Ascending aorta (tissue), 2 donors: ENCODE data around the gene AURKA. TPM values are rescaled to one million over a fixed set of nuclear protein-coding genes. Genes with fewer than 3 reads are reported as not detected.

ENCODE experiments used
- DNase-seq, 2 donors: peaks; one replicate each; pipeline ENCODE4 v3.0.0-alpha.2; 2019; ENCODE audit warnings: low spot score in 2 of 2
- H3K27ac ChIP-seq, 2 donors: fragments of 200-600 bp; sonication (generic); one replicate each; pipeline ENCODE4 v1.5.1; 2016 to 2017; ENCODE audit warnings: mild to moderate bottlenecking in 1 of 2
- H3K27me3 ChIP-seq: fragments of 200-600 bp; sonication (generic); one replicate; pipeline ENCODE4 v1.5.1; 2017
- H3K36me3 ChIP-seq, 2 donors: fragments of 200-600 bp; sonication (generic); one replicate each; pipeline ENCODE4 v1.5.1; 2016
- H3K4me1 ChIP-seq, 2 donors: fragments of 200-600 bp; sonication (generic); one replicate each; pipeline ENCODE4 v1.5.1; 2016 to 2017; ENCODE audit warnings: mild to moderate bottlenecking in 1 of 2
- H3K4me3 ChIP-seq, 2 donors: fragments of 200-600 bp; sonication (generic); one replicate each; pipeline ENCODE4 v1.5.1; 2016 to 2017; ENCODE audit warnings: mild to moderate bottlenecking in 1 of 2
- H3K9me3 ChIP-seq, 2 donors: fragments of 200-600 bp; sonication (generic); one replicate each; pipeline ENCODE4 v1.5.1; 2016
- intact Hi-C: fragments of 100-400 bp; cut with DNase I; formaldehyde crosslinking; loops from one replicate; pipeline ENCODE4 v1.15.1; 2023
- total RNA-seq: library from RNA; depleted of rRNA; stranded (reverse); fragments of >200 nt; gene quantifications from one replicate; pipeline ENCODE4 v1.1.0, GENCODE V29; 2016
- TF ChIP-seq, protein P1 (sequence below), 3 experiments: fragments of 200-600 bp in 2 of 3; fragments of 450-650 bp in 1 of 3; sonication (generic) in 2 of 3; IDR thresholded peaks; one replicate each; pipeline ENCODE4 v1.5.1; 2016 to 2019; ENCODE audit warnings: antibody characterized with exemption in 3 of 3, mild to moderate bottlenecking in 1 of 3, moderate library complexity in 1 of 3

Gene AURKA
- total RNA-seq, 1 donor from 2014 or later = not detected

- intact Hi-C loops = no loop called here
- DNase-seq = no peak
- peaks cover 0 to 4% of the 10 kb centered on the region in 2 donors for H3K4me1 ChIP-seq
- no peaks in the 10 kb centered on the region for H3K27me3 ChIP-seq
- TF ChIP-seq, protein P1, sequence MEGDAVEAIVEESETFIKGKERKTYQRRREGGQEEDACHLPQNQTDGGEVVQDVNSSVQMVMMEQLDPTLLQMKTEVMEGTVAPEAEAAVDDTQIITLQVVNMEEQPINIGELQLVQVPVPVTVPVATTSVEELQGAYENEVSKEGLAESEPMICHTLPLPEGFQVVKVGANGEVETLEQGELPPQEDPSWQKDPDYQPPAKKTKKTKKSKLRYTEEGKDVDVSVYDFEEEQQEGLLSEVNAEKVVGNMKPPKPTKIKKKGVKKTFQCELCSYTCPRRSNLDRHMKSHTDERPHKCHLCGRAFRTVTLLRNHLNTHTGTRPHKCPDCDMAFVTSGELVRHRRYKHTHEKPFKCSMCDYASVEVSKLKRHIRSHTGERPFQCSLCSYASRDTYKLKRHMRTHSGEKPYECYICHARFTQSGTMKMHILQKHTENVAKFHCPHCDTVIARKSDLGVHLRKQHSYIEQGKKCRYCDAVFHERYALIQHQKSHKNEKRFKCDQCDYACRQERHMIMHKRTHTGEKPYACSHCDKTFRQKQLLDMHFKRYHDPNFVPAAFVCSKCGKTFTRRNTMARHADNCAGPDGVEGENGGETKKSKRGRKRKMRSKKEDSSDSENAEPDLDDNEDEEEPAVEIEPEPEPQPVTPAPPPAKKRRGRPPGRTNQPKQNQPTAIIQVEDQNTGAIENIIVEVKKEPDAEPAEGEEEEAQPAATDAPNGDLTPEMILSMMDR (IDR thresholded peaks at IDR 0.05) = no peak
- H3K4me3 ChIP-seq = no peak overlapping the region
- H3K36me3 ChIP-seq = no peaks in the 10 kb centered on the region
- H3K9me3 ChIP-seq = no peaks in the 10 kb centered on the region
- H3K27ac ChIP-seq = no peak overlapping the region
Observed at GRCh38 chr20:56380375-56380774, 11.6 kb downstream of the AURKA start.

DNA sequence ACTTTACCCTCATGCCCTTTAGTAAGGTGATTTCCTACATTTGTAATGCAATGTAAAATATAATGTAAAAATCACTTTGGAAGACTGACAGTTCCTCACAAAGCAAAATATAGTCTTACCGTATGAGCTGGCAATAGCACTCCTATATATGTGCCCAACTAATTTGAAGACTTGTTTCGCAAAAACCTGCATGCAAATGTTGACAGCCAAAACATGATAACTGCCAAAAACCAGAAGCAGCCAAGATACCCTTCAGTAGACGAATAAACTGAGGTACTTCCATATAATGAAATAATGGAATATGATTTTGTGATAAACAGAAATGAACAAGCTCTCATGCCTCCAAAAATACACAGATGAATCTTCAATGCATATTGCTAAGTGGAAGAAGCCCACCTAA is 13.6 kb downstream of the AURKA start:
- TF ChIP-seq, protein P1 (IDR thresholded peaks at IDR 0.05) = no peak
- DNase-seq = no peak
- no peaks in the 10 kb centered on the region for H3K9me3 ChIP-seq
- no peaks in the 10 kb centered on the region for H3K27me3 ChIP-seq
- H3K27ac ChIP-seq = no peak overlapping the region
- H3K36me3 ChIP-seq = no peaks in the 10 kb centered on the region
- H3K4me1 ChIP-seq = peaks cover 0 to 4% of the 10 kb centered on the region in 2 donors
- intact Hi-C loops = no loop called here
- H3K4me3 ChIP-seq = no peak overlapping the region

DNA sequence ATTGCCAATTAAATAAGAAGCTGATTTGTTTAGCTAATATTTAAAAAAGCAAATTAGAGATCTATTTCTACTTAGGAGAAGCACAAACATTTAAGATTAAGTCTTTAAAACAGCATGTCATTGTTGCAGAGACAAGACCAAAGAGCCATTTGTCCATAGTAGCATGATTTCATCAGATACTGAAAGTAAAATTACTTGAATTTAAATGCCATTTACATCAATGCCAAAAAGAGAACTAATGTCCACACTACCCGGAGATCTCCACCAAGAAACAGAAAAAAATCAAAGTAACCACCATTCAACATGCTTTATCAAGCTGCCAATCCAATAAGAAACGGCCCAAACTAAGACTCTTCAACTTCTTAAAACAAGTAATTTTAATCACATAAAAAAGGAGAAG is 15.7 kb downstream of the AURKA start:
- Histone ChIP-seq H3K27ac (no peak overlapping the region), H3K4me3 (no peak overlapping the region), H3K9me3 (no peaks in the 10 kb centered on the region), H3K27me3 (no peaks in the 10 kb centered on the region), H3K36me3 (peaks cover 0 to 3% of the 10 kb centered on the region in 2 donors), H3K4me1 (peaks cover 0 to 4% of the 10 kb centered on the region in 2 donors)
- intact Hi-C loops = no loop called here
- no peak for DNase-seq
- TF ChIP-seq, protein P1 (IDR thresholded peaks at IDR 0.05) = no peak

- intact Hi-C loops = no loop called here
Observed at GRCh38 chr20:56373942-56374341, 18.1 kb downstream of the AURKA start.

DNA sequence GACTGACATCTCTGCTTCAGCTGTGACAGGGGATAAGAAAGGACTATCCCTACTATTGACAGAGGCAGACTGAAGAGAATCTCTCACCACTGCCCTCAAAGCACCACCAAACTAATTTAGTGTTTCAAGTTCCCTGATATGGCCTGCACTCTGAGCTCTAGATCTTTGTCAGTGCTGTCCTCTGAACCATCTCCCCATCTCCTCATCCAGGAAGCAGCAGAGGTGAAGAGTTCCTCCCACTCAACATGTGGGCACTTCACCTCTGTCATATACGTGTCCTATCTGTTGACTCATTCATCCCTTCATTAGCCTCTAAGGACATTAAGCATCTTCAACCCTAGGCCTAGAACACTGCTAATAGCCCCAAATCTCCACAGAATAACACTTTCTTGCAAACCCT is 19.2 kb downstream of the AURKA start:
- Histone ChIP-seq H3K27me3 (no peaks in the 10 kb centered on the region), H3K4me1 (no peaks in the 10 kb centered on the region), H3K9me3 (no peaks in the 10 kb centered on the region), H3K4me3 (no peak overlapping the region), H3K36me3 (peaks cover 0 to 8% of the 10 kb centered on the region in 2 donors), H3K27ac (no peak overlapping the region)
- intact Hi-C loops = no loop called here
- DNase-seq = no peak
- TF ChIP-seq, protein P1 (IDR thresholded peaks at IDR 0.05) = no peak

More at GRCh38 chr20:56373942-56374341, 18.1 kb downstream of the AURKA start:
- H3K4me3 ChIP-seq = no peak overlapping the region
- H3K27ac ChIP-seq = no peak overlapping the region
- TF ChIP-seq, protein P1 (IDR thresholded peaks at IDR 0.05) = no peak
- peaks cover 0 to 3% of the 10 kb centered on the region in 2 donors for H3K36me3 ChIP-seq
- H3K4me1 ChIP-seq = no peaks in the 10 kb centered on the region
- H3K27me3 ChIP-seq = no peaks in the 10 kb centered on the region
- no peaks in the 10 kb centered on the region for H3K9me3 ChIP-seq
- no peak for DNase-seq

DNA sequence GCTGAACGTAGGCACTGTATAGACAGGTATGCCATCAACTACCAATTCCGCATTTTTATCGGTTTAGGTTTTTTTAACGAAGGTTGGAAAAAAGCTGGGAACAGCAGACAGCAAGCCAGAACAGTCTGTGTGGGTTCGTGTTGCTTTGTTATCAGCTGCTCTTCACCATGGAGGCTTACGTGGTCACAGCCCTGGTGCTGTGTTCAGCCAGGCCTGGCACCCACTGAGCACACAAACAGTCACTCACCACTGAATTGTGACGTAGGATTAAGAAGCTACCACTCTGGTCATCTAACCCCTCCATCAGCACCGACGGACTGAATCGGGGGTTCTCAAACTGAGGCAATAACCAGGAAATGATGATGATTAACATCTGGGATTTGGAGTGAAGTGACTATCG is 20.0 kb downstream of the AURKA start:
- H3K4me1 ChIP-seq = no peaks in the 10 kb centered on the region
- H3K9me3 ChIP-seq = no peaks in the 10 kb centered on the region
- DNase-seq = no peak
- no peaks in the 10 kb centered on the region for H3K27me3 ChIP-seq
- TF ChIP-seq, protein P1 (IDR thresholded peaks at IDR 0.05) = no peak
- H3K4me3 ChIP-seq = no peak overlapping the region
- H3K27ac ChIP-seq = no peak overlapping the region
- intact Hi-C loops = no loop called here
- H3K36me3 ChIP-seq = peaks cover 7 to 16% of the 10 kb centered on the region in 2 donors
